Activated naive CD8-positive, alpha-beta T cell treated with anti-CD3 and anti-CD28 coated beads, Interleukin-2, amount 50 U/mL, for 24 hours (primary cell): Measurements from ENCODE around the gene PALM.

Source experiments
- ATAC-seq: fragments of 150-1000 bp; cut with Tn5 transposase; one replicate; pipeline ENCODE4 v1.10.0; 2021
- DNase-seq: peaks from one replicate; pipeline ENCODE4 v3.0.0; 2021
- H3K27ac Mint-ChIP-seq: one replicate; pipeline ENCODE4 v1.8.0; 2021; ENCODE audit warnings: mild to moderate bottlenecking, mixed read lengths
- H3K27me3 Mint-ChIP-seq: one replicate; pipeline ENCODE4 v1.8.0; 2021; ENCODE audit warnings: mixed read lengths
- H3K36me3 Mint-ChIP-seq: one replicate; pipeline ENCODE4 v1.8.0; 2021; ENCODE audit warnings: low read depth, mixed read lengths
- H3K4me1 Mint-ChIP-seq: one replicate; pipeline ENCODE4 v1.8.0; 2021; ENCODE audit warnings: mixed read lengths
- H3K4me3 Mint-ChIP-seq: one replicate; pipeline ENCODE4 v1.8.0; 2021; ENCODE audit warnings: mild to moderate bottlenecking, moderate library complexity, mixed read lengths
- H3K9me3 Mint-ChIP-seq: one replicate; pipeline ENCODE4 v1.8.0; 2021; ENCODE audit warnings: mixed read lengths

PALM gene

DNA sequence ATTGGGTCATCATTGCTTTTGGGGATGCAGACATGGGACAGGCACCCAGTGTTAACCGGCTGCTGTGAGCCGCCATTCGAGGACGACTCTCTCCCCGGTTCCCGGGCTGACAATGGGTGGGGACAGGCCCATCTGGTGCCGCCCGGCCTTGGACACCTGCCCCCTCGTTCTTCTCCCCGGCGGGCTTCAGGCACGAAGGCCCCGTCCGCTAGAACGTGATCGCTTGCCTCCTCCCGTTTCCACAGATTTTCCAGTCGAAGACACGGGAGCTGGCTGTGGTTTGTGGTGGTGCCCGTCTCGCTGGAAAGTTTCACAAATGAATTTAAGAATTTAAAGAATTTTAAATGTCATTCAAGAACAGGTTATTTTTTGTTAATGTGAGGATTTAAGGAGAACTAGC is 2.0 kb downstream of the PALM start:
- no peak for ATAC-seq
- peaks cover 22% of the 10 kb centered on the region for H3K27me3 Mint-ChIP-seq
- H3K27ac Mint-ChIP-seq = no peak overlapping the region
- no peaks in the 10 kb centered on the region for H3K36me3 Mint-ChIP-seq
- no peaks in the 10 kb centered on the region for H3K4me1 Mint-ChIP-seq
- no peak overlapping the region for H3K4me3 Mint-ChIP-seq
- DNase-seq = no peak
- no peaks in the 10 kb centered on the region for H3K9me3 Mint-ChIP-seq

GRCh38 chr19:711254-711653 is 2.5 kb downstream of the PALM start:
- DNase-seq (no peak), ATAC-seq (no peak)
- Mint-ChIP-seq H3K27ac (no peak overlapping the region), H3K9me3 (no peaks in the 10 kb centered on the region), H3K36me3 (no peaks in the 10 kb centered on the region), H3K27me3 (peaks cover 21% of the 10 kb centered on the region), H3K4me3 (no peak overlapping the region), H3K4me1 (no peaks in the 10 kb centered on the region)

DNA sequence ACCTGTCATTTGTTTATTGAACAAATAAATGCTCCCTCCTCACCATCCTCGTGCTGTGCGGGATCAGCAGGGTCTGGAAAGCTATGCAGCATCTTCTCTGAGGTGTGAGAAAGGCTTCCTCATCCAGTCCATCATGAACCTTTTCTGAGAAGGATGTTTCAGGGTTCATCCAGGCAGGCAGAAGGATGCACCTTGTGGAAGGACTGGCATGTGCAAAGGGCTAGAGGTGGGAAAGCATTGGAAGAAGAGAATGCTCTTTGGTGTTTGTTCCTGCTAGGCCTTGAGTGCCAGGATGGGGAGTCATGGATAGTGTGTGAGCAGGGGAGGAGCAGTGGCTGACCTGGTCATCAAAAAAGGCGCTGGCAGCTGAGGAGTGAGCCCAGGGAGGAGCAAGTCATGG is 6.6 kb downstream of the PALM start:
- Mint-ChIP-seq H3K27me3 (peaks cover 15% of the 10 kb centered on the region), H3K27ac (no peak overlapping the region), H3K36me3 (no peaks in the 10 kb centered on the region), H3K9me3 (no peaks in the 10 kb centered on the region), H3K4me3 (no peak overlapping the region), H3K4me1 (no peaks in the 10 kb centered on the region)
- DNase-seq (no peak), ATAC-seq (no peak)

- Mint-ChIP-seq H3K4me1 (no peaks in the 10 kb centered on the region), H3K9me3 (no peaks in the 10 kb centered on the region), H3K36me3 (no peaks in the 10 kb centered on the region), H3K27ac (no peak overlapping the region), H3K27me3 (peaks cover 15% of the 10 kb centered on the region), H3K4me3 (no peak overlapping the region)
- DNase-seq (no peak), ATAC-seq (no peak)
Measured at GRCh38 chr19:718251-718951, 9.7 kb downstream of the PALM start.

GRCh38 chr19:718991-719512 is 10.3 kb downstream of the PALM start:
- ATAC-seq (no peak), DNase-seq (no peak)
- H3K9me3 Mint-ChIP-seq = no peaks in the 10 kb centered on the region
- no peak overlapping the region for H3K4me3 Mint-ChIP-seq
- no peaks in the 10 kb centered on the region for H3K4me1 Mint-ChIP-seq
- H3K27ac Mint-ChIP-seq = no peak overlapping the region
- no peaks in the 10 kb centered on the region for H3K36me3 Mint-ChIP-seq
- H3K27me3 Mint-ChIP-seq = peaks cover 15% of the 10 kb centered on the region

GRCh38 chr19:719636-720344 is 11.1 kb downstream of the PALM start:
- Mint-ChIP-seq H3K4me1 (no peaks in the 10 kb centered on the region), H3K36me3 (no peaks in the 10 kb centered on the region), H3K9me3 (no peaks in the 10 kb centered on the region), H3K4me3 (no peak overlapping the region), H3K27me3 (peaks cover 15% of the 10 kb centered on the region), H3K27ac (no peak overlapping the region)
- DNase-seq (no peak), ATAC-seq (no peak)

DNA sequence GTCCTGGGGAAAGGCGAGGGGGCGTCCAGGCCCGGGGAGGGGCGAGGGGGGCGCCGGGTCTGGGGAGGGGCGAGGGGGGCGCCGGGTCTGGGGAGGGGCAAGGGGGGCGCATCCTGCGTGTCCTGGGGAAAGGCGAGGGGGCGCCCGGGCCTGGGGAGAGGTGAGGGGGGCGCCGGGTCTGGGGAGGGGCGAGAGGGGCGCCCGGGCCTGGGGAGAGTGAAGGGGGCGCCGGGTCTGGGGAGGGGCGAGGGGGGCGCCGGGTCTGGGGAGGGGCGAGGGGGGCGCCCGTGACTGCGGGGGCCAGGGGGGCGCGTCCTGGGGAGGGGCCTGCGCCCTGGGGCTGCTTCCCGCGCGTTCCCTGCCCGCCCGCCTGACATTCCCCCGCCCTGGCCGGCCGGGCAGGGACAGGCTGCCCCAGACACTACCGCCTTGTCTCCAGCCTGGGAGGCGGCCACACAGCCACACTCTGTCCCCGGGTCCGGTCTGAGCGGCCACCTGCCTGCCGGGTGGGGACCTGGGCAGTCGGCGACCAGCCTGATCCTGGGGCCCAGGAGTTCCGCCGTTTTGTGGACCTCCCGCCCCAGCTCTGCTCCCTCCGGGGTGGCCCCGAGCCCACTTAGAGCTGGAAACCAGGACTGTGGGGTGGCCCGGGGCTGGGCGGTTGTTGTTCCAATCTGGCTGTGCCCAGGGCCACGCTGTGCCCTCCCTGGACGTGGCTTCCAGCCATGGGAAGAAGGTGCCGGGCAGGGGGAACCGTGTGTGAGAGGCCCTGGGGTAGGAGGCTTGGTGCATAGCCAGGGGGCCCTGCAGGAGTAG is 11.8 kb downstream of the PALM start:
- Mint-ChIP-seq H3K9me3 (no peaks in the 10 kb centered on the region), H3K4me3 (no peak overlapping the region), H3K27ac (no peak overlapping the region), H3K27me3 (peaks cover 13% of the 10 kb centered on the region), H3K36me3 (no peaks in the 10 kb centered on the region), H3K4me1 (no peaks in the 10 kb centered on the region)
- no peak for DNase-seq
- no peak for ATAC-seq

- Mint-ChIP-seq H3K27ac (no peak overlapping the region), H3K9me3 (no peaks in the 10 kb centered on the region), H3K4me1 (no peaks in the 10 kb centered on the region), H3K27me3 (peaks cover 10% of the 10 kb centered on the region), H3K4me3 (no peak overlapping the region), H3K36me3 (no peaks in the 10 kb centered on the region)
- DNase-seq (no peak), ATAC-seq (no peak)
Measured at GRCh38 chr19:722553-723101, 13.9 kb downstream of the PALM start.

DNA sequence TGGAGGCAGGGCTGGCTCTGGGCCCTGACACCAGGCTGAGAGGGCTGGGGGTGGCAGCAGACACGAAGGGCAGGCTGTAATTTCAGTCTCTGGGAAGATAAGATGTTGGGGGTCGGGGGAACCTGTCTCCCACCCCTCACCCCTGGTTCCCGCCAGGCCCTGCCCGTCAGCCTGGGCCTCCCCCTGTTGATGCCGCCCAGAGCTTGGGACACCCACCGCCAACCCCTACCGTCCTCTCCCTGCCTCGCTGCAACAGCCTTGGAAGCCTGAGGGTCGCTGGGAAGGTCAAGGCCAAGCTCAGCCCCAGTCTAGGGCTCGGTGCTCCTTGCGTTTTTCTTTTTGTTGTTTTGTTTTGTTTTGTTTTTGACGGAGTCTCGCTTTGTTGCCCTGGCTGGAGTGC is 14.5 kb downstream of the PALM start:
- H3K27ac Mint-ChIP-seq = no peak overlapping the region
- no peaks in the 10 kb centered on the region for H3K4me1 Mint-ChIP-seq
- H3K36me3 Mint-ChIP-seq = no peaks in the 10 kb centered on the region
- H3K9me3 Mint-ChIP-seq = no peaks in the 10 kb centered on the region
- no peak overlapping the region for H3K4me3 Mint-ChIP-seq
- DNase-seq = no peak
- no peak for ATAC-seq
- peaks cover 6% of the 10 kb centered on the region for H3K27me3 Mint-ChIP-seq

GRCh38 chr19:723714-724113 is 15.0 kb downstream of the PALM start:
- no peak for ATAC-seq
- no peaks in the 10 kb centered on the region for H3K4me1 Mint-ChIP-seq
- no peak overlapping the region for H3K27ac Mint-ChIP-seq
- no peak overlapping the region for H3K4me3 Mint-ChIP-seq
- no peaks in the 10 kb centered on the region for H3K36me3 Mint-ChIP-seq
- H3K9me3 Mint-ChIP-seq = no peaks in the 10 kb centered on the region
- peaks cover 3% of the 10 kb centered on the region for H3K27me3 Mint-ChIP-seq
- DNase-seq = no peak

- DNase-seq (no peak), ATAC-seq (no peak)
- no peaks in the 10 kb centered on the region for H3K4me1 Mint-ChIP-seq
- no peak overlapping the region for H3K27ac Mint-ChIP-seq
- H3K4me3 Mint-ChIP-seq = no peak overlapping the region
- no peaks in the 10 kb centered on the region for H3K36me3 Mint-ChIP-seq
- peaks cover 3% of the 10 kb centered on the region for H3K27me3 Mint-ChIP-seq
- no peaks in the 10 kb centered on the region for H3K9me3 Mint-ChIP-seq
Measured at GRCh38 chr19:725461-726089, 16.8 kb downstream of the PALM start.

DNA sequence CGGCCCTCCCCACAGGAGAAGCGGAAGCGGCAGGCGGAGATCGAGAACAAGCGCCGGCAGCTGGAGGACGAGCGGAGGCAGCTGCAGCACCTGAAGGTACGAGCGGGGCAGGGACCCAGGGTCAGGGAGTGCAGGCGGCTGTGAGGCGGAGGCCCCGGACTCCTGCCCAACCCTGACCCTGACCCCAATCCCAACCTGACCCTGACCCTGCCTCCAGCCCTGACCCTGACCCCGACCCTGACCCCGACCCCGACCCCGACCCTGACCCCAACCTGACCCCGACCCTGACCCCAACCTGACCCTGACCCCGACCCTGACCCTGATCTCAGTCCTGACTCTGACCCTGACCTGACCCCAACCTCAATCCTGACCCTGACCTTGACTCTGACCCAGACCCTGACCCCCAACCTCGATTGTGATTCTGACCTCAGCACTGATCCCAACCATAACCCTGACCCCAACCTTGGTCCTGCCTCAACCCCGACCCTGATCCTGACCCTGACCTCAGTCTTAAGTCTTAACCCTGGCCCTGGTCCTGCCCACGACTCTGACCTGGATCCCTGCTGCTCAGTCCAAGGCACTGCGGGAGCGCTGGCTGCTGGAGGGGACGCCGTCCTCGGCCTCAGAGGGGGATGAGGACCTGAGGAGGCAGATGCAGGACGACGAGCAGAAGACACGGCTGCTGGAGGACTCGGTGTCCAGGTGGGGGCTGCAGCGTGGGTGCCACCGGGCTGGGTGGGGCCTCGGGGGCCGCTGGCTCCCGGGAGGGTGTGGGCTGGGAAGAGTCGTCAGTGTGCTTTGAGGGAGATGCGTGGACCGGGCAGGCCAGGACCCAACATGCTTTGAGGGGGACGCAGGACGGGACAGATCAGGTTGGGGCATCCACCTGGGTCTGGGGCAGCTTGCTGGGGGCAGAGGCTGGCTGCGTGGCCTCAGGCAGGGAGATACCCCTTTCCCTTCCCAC is 18.5 kb downstream of the PALM start:
- no peak for ATAC-seq

DNA sequence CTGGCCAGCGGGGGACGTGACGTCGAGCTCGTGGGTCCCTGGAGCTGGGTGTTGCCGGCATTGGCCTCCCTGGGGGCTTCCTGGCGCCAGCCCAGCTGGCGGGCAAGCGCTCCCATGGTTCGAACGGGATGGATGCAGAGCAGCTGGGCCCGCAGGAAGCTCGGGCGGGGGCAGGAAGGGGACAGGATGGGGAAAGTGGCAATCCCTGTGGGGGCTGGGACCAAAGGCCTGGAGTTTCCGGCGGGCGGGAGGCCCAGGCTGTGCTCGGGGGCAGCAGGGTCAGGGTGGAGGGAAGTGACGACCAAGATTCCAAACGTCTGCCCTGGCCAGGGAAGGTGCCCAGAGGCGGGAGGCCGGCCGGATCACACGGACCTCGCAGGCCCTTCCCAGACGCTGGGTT is 19.3 kb downstream of the PALM start:
- DNase-seq (no peak), ATAC-seq (no peak)
- Mint-ChIP-seq H3K9me3 (no peaks in the 10 kb centered on the region), H3K27ac (no peak overlapping the region), H3K27me3 (no peaks in the 10 kb centered on the region), H3K36me3 (no peaks in the 10 kb centered on the region), H3K4me1 (peaks cover 2% of the 10 kb centered on the region), H3K4me3 (no peak overlapping the region)

More for the DNA sequence above, 18.5 kb downstream of the PALM start:
- no peaks in the 10 kb centered on the region for H3K9me3 Mint-ChIP-seq
- H3K4me1 Mint-ChIP-seq = no peaks in the 10 kb centered on the region
- H3K27me3 Mint-ChIP-seq = no peaks in the 10 kb centered on the region
- H3K36me3 Mint-ChIP-seq = no peaks in the 10 kb centered on the region
- DNase-seq = no peak
- H3K4me3 Mint-ChIP-seq = no peak overlapping the region
- no peak overlapping the region for H3K27ac Mint-ChIP-seq
